H1 (cell line): ENCODE results near the gene NAB1. TPM values are rescaled to one million over a fixed set of nuclear protein-coding genes. Genes with fewer than 3 reads are reported as not detected.

Source experiments
- CTCF ChIA-PET: fragments of 300-600 bp; sonication (Branson Sonifier 250); formaldehyde crosslinking; loops from one replicate; lab custom pipeline; 2021; ENCODE audit not compliant: partially characterized antibody; lab: Charles Lee
- POLR2A ChIA-PET: fragments of 300-600 bp; sonication (Branson Sonifier 250); formaldehyde crosslinking; loops from one replicate; lab custom pipeline; 2021; ENCODE audit warnings: inconsistent platforms; ENCODE audit not compliant: partially characterized antibody; lab: Charles Lee
- DNase-seq, 2 experiments: peaks; one replicate each; pipeline versions ENCODE4 v3.0.0 to v3.0.0-alpha.2; 2010 to 2022; ENCODE audit warnings: low spot score in 2 of 2, low read depth in 1 of 2, mixed read lengths in 1 of 2
- FAIRE-seq: peaks from 2 replicates; lab custom pipeline; 2011; peaks lifted over from hg19 to GRCh38; lab: Jason Lieb, UNC
- H2AFZ ChIP-seq: 2 replicates; pipeline ENCODE4 v1.8.1; 2012; ENCODE audit warnings: low read length, inconsistent platforms
- H2AK5ac ChIP-seq: 2 replicates; pipeline ENCODE4 v1.6.1; 2013; ENCODE audit warnings: low read depth, low read length
- H2BK120ac ChIP-seq: replicated peaks from 2 replicates; pipeline ENCODE3; 2013; ENCODE audit warnings: low read depth, low read length, inconsistent platforms
- H2BK12ac ChIP-seq: 2 replicates; pipeline ENCODE4 v1.6.1; 2013; ENCODE audit warnings: low read depth, low read length
- H2BK15ac ChIP-seq: 2 replicates; pipeline ENCODE4 v1.6.1; 2013; ENCODE audit warnings: low read length
- H2BK20ac ChIP-seq: 2 replicates; pipeline ENCODE4 v1.6.1; 2013; ENCODE audit warnings: low read length
- H2BK5ac ChIP-seq: 2 replicates; pipeline ENCODE4 v1.6.1; 2013; ENCODE audit warnings: low read depth, low read length
- H3K14ac ChIP-seq: 2 replicates; pipeline ENCODE4 v1.6.1; 2013; ENCODE audit warnings: inconsistent platforms; ENCODE audit not compliant: insufficient read length
- H3K18ac ChIP-seq: 2 replicates; pipeline ENCODE4 v1.6.1; 2013; ENCODE audit warnings: low read length; ENCODE audit errors: extremely low read depth
- H3K23ac ChIP-seq: 2 replicates; pipeline ENCODE4 v1.6.1; 2013; ENCODE audit warnings: inconsistent platforms; ENCODE audit not compliant: insufficient read length
- H3K23me2 ChIP-seq: 2 replicates; pipeline ENCODE4 v1.6.1; 2013; ENCODE audit warnings: low read depth, low read length
- H3K27ac ChIP-seq: 2 replicates; pipeline ENCODE4 v1.6.1; 2011; ENCODE audit warnings: low read depth, low read length, inconsistent platforms
- H3K27me3 ChIP-seq, 4 experiments: replicated peaks in 1 of 4; 1 replicate in 1 of 4; 2 replicates in 3 of 4; pipeline versions ENCODE4 v1.6.1 to v1.8.1; 2011 to 2013; ENCODE audit warnings: low read length in 3 of 4, mild to moderate bottlenecking in 3 of 4, inconsistent platforms in 2 of 4, mixed read lengths in 2 of 4, moderate library complexity in 1 of 4; ENCODE audit not compliant: control insufficient read depth in 3 of 4, insufficient read depth in 3 of 4; ENCODE audit errors: extremely low read depth in 1 of 4
- H3K36me3 ChIP-seq, 4 experiments: 2 replicates each; pipeline versions ENCODE4 v1.6.1 to v1.8.1; 2011 to 2013; ENCODE audit warnings: mild to moderate bottlenecking in 4 of 4, low read length in 3 of 4, moderate library complexity in 2 of 4, control low read depth in 1 of 4, inconsistent platforms in 1 of 4; ENCODE audit not compliant: insufficient read depth in 4 of 4, control insufficient read depth in 2 of 4
- H3K4ac ChIP-seq: replicated peaks from 2 replicates; pipeline ENCODE3; 2013; ENCODE audit warnings: low read length, low read depth, mixed read lengths, inconsistent platforms; ENCODE audit not compliant: insufficient read length
- H3K4me1 ChIP-seq, 4 experiments: replicated peaks in 1 of 4; 1 replicate in 1 of 4; 2 replicates in 3 of 4; pipeline versions ENCODE4 v1.6.1 to v1.8.1; 2011 to 2013; ENCODE audit warnings: low read length in 3 of 4, inconsistent platforms in 2 of 4, mixed read lengths in 1 of 4; ENCODE audit not compliant: insufficient read depth in 4 of 4, control insufficient read depth in 3 of 4
- H3K4me2 ChIP-seq, 2 experiments: 2 replicates each; pipeline versions ENCODE4 v1.6.1 to v1.8.1; 2011 to 2013; ENCODE audit warnings: low read depth in 2 of 2, low read length in 2 of 2, control low read depth in 1 of 2, inconsistent platforms in 1 of 2, mild to moderate bottlenecking in 1 of 2; ENCODE audit not compliant: insufficient read depth in 1 of 2
- H3K4me3 ChIP-seq, 4 experiments: fragments of 200-600, 300-600 bp in 1 of 4; sonication (generic), shearing (Covaris generic), sonication (Bioruptor Twin) in 1 of 4; 2 replicates each; pipeline versions ENCODE4 v1.5.1 to v1.8.1; 2011 to 2016; ENCODE audit warnings: low read length in 4 of 4, low read depth in 3 of 4, control low read depth in 2 of 4, inconsistent platforms in 2 of 4, mild to moderate bottlenecking in 2 of 4, mixed read lengths in 1 of 4, moderate library complexity in 1 of 4; ENCODE audit not compliant: insufficient read depth in 2 of 4; ENCODE audit errors: extremely low read depth in 1 of 4
- H3K56ac ChIP-seq: replicated peaks from 2 replicates; pipeline ENCODE3; 2013; ENCODE audit warnings: low read depth, mild to moderate bottlenecking, mixed read lengths, low read length, inconsistent platforms; ENCODE audit not compliant: insufficient read length
- H3K79me1 ChIP-seq: 2 replicates; pipeline ENCODE4 v1.6.1; 2013; ENCODE audit warnings: low read depth, low read length, control low read depth
- H3K79me2 ChIP-seq, 2 experiments: 2 replicates each; pipeline versions ENCODE4 v1.6.1 to v1.8.1; 2012 to 2013; ENCODE audit warnings: low read length in 2 of 2, mild to moderate bottlenecking in 2 of 2, inconsistent platforms in 1 of 2; ENCODE audit not compliant: insufficient read depth in 2 of 2, control insufficient read depth in 1 of 2
- H3K9ac ChIP-seq, 4 experiments: replicated peaks in 1 of 4; 1 replicate in 1 of 4; 2 replicates in 3 of 4; pipeline versions ENCODE4 v1.6.1 to v1.8.1; 2011 to 2013; ENCODE audit warnings: low read depth in 3 of 4, low read length in 3 of 4, control low read depth in 2 of 4, mild to moderate bottlenecking in 2 of 4, moderate library complexity in 2 of 4, inconsistent platforms in 1 of 4; ENCODE audit errors: extremely low read depth in 1 of 4
- H3K9me3 ChIP-seq, 2 experiments: 2 replicates each; pipeline versions ENCODE4 v1.6.1 to v1.8.1; 2012 to 2013; ENCODE audit warnings: mild to moderate bottlenecking in 2 of 2, moderate library complexity in 2 of 2, control low read depth in 1 of 2, inconsistent platforms in 1 of 2, low read depth in 1 of 2, low read length in 1 of 2, mixed read lengths in 1 of 2; ENCODE audit not compliant: insufficient read depth in 2 of 2
- H4K20me1 ChIP-seq, 2 experiments: replicated peaks in 1 of 2; 2 replicates each; pipeline versions ENCODE3 to v1.8.1; 2011 to 2013; ENCODE audit warnings: inconsistent platforms in 2 of 2, low read length in 2 of 2, mild to moderate bottlenecking in 1 of 2; ENCODE audit not compliant: insufficient read depth in 2 of 2, control insufficient read depth in 1 of 2
- H4K5ac ChIP-seq: 2 replicates; pipeline ENCODE4 v1.6.1; 2013; ENCODE audit warnings: low read length, low read depth, mixed read lengths, inconsistent platforms; ENCODE audit not compliant: insufficient read length
- H4K8ac ChIP-seq: 2 replicates; pipeline ENCODE4 v1.8.0; 2013; ENCODE audit warnings: mild to moderate bottlenecking, moderate library complexity, low read length, inconsistent platforms; ENCODE audit not compliant: insufficient read depth; ENCODE audit errors: extremely low read depth
- H4K91ac ChIP-seq: replicated peaks from 2 replicates; pipeline ENCODE3; 2013; ENCODE audit warnings: low read length, mixed read lengths, inconsistent platforms; ENCODE audit not compliant: insufficient read length
- EZH2 ChIP-seq: fragments of 200-600 bp; sonication (generic); IDR thresholded peaks from 2 replicates; pipeline ENCODE4 v1.7.1; 2012; ENCODE audit warnings: low read depth, mild to moderate bottlenecking, moderate library complexity, low read length, inconsistent platforms; ENCODE audit not compliant: severe bottlenecking
- PHF8 ChIP-seq: fragments of 200-600 bp; sonication (generic); conservative IDR thresholded peaks from 2 replicates; pipeline ENCODE4 v1.7.1; 2012; ENCODE audit warnings: low read depth, mild to moderate bottlenecking, inconsistent platforms, low read length, moderate library complexity
- SIRT6 ChIP-seq: IDR thresholded peaks from one replicate; pipeline ENCODE4 v1.7.1; 2012; ENCODE audit warnings: low read length, inconsistent platforms
- TAF1 ChIP-seq: IDR thresholded peaks from 2 replicates; pipeline ENCODE4 v1.6.1; 2011; ENCODE audit warnings: mild to moderate bottlenecking, low read depth, low read length
- TBP ChIP-seq: IDR thresholded peaks from 2 replicates; pipeline ENCODE4 v1.6.1; 2011; ENCODE audit warnings: low read depth, low read length, improper control_type of control experiment
- WGBS, 2 experiments: shearing (Covaris generic) in 1 of 2; methylation state at CpG; one replicate each; pipeline versions ENCODE4 v1.1.6 to v1.1.7; 2013 to 2015; ENCODE audit warnings: low lambda C conversion rate in 2 of 2, mixed read lengths in 2 of 2, inconsistent platforms in 1 of 2, low coverage in 1 of 2, missing lambda C conversion rate in 1 of 2; ENCODE audit not compliant: insufficient replicate concordance in 2 of 2, insufficient coverage in 1 of 2, insufficient read length in 1 of 2; ENCODE audit errors: extremely low coverage in 1 of 2, missing lambda C conversion rate in 1 of 2; 5-methylcytosine and 5-hydroxymethylcytosine counted together
- polyA plus RNA-seq, 7 experiments: library from polyadenylated mRNA; depleted of rRNA in 3 of 7; stranded (reverse) in 5 of 7; unstranded in 2 of 7; fragments of >200 nt in 5 of 7; fragments of 200-250 nt in 2 of 7; gene quantifications; 1 replicate in 5 of 7; 2 replicates in 1 of 7; 4 replicates in 1 of 7; pipeline versions ENCODE4 v1.2.1 to v1.2.3, GENCODE V29; 2011 to 2013; ENCODE audit warnings: missing spikeins in 2 of 7, mixed read lengths in 2 of 7
- total RNA-seq: library from RNA; stranded (reverse); fragmentation: NEBNext Ultra II Directional; extraction: Animal tissue kit (Norgen Biotek cat#: 25700); gene quantifications from 2 replicates; pipeline ENCODE4 v1.2.1, GENCODE V29; 2021

Gene NAB1
- total and polyA plus RNA-seq, 2 of the 8 experiments (the other 6 are each of a cell fraction or from before 2014, with no cell fraction given): 8.5 to 28.6 TPM

DNA sequence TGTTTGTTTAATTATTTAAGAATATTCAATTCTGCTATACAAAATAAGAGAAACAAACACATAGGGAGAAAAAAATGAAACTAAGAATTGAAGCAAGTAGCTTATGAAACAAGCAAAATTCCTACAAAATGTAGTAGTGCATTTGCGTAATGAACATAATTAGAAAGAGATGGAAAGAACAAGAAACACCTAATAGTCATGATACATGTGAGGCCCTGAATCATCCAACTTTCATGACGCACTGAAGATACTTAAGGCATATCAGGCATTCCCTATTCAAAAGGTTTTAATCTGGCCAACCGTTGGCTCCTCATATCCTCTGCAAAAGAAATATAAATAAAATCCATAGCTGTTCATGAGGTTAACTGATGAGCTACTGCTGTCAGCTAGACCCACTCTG, 14.5 kb upstream of the NAB1 start:
- no peak overlapping the region for H3K14ac ChIP-seq
- no peak overlapping the region for H2AFZ ChIP-seq
- H3K9ac ChIP-seq: peak overlapping the region in 1 of 4 experiments; percentile 13; a peak in 1 of 7 replicates
- H3K9me3 ChIP-seq: no peaks in the 10 kb centered on the region
- H3K27ac ChIP-seq: no peak overlapping the region
- DNase-seq (no peak), FAIRE-seq (no peak)
- no peak overlapping the region for H3K4ac ChIP-seq
- H2BK15ac ChIP-seq: no peak overlapping the region
- H4K8ac ChIP-seq: no peak overlapping the region
- H4K5ac ChIP-seq: no peak overlapping the region
- ChIA-PET POLR2A (no interaction called here), CTCF (interaction anchor here (1.1 to 2.6 kb wide), 4 partner anchors 11 to 146 kb away, joined by 3 to 16 read pairs (median 6); no protein-coding TSS in a partner anchor)
- no peak overlapping the region for H3K56ac ChIP-seq
- no peaks in the 10 kb centered on the region for H3K4me1 ChIP-seq
- no peak overlapping the region for H2BK120ac ChIP-seq
- no peak overlapping the region for H2AK5ac ChIP-seq
- no peaks in the 10 kb centered on the region for H3K27me3 ChIP-seq
- H3K4me3 ChIP-seq: no peak overlapping the region
- no peaks in the 10 kb centered on the region for H3K79me2 ChIP-seq
- no peak overlapping the region for H2BK12ac ChIP-seq
- WGBS, 2 experiments: 87% methylated on average over 3 of the region's 3 CpGs; no CpG with 5 or more reads in 1 of the 2 experiments
- no peaks in the 10 kb centered on the region for H4K20me1 ChIP-seq
- no peaks in the 10 kb centered on the region for H3K23me2 ChIP-seq
- TF ChIP-seq PHF8 (no peak), SIRT6 (no peak), EZH2 (no peak), TAF1 (no peak), TBP (no peak)
- no peaks in the 10 kb centered on the region for H3K36me3 ChIP-seq
- H2BK5ac ChIP-seq: no peak overlapping the region
- H2BK20ac ChIP-seq: no peak overlapping the region
- no peak overlapping the region for H4K91ac ChIP-seq
- no peak overlapping the region for H3K18ac ChIP-seq
- no peaks in the 10 kb centered on the region for H3K79me1 ChIP-seq
- no peak overlapping the region for H3K4me2 ChIP-seq
- no peak overlapping the region for H3K23ac ChIP-seq
